Midbrain (tissue), 1 donor: ENCODE results near the gene BIRC7.
A peak's percentile ranks its signal among the peaks of the same experiment; 100 is the strongest.
"Not testable (repeated sequence)": the region's sequence is repeated elsewhere in the genome, so short reads cannot be mapped to it uniquely, and the experiment has no call there.

Source experiments
- DNase-seq: peaks from one replicate; lab custom pipeline; 2025; lab: John Stamatoyannopoulos, UW

Gene BIRC7

GRCh38 chr20:63208346-63208909, 27.3 kb upstream of the BIRC7 start:
- peak; percentile 7 for DNase-seq

- DNase-seq: no peak
These were observed 25.6 kb upstream of the BIRC7 start for GRCh38 chr20:63210011-63210605.

- no peak for DNase-seq
These were observed 23.3 kb upstream of the BIRC7 start for GRCh38 chr20:63212393-63212730.

- DNase-seq: no peak
These were observed 22.9 kb upstream of the BIRC7 start for GRCh38 chr20:63212792-63213191.

- no peak for DNase-seq
These were observed 21.2 kb upstream of the BIRC7 start for GRCh38 chr20:63214514-63214913.

- no peak for DNase-seq
These were observed 20.3 kb upstream of the BIRC7 start for GRCh38 chr20:63215101-63216040.

- peak; percentile 94 for DNase-seq
These were observed 19.5 kb upstream of the BIRC7 start, which contains the start of gene YTHDF1 for GRCh38 chr20:63216041-63216848. YTHDF1 (minus strand) TSS chr20:63216131; CDS start chr20:63215892, 239 bp downstream.

- no peak for DNase-seq
These were observed 18.7 kb upstream of the BIRC7 start for GRCh38 chr20:63216849-63217471.

GRCh38 chr20:63217706-63218105, 18.0 kb upstream of the BIRC7 start:
- DNase-seq: no peak

- no peak for DNase-seq
These were observed 16.8 kb upstream of the BIRC7 start for GRCh38 chr20:63218701-63219446.

GRCh38 chr20:63219447-63219821, 16.3 kb upstream of the BIRC7 start:
- DNase-seq: no peak

GRCh38 chr20:63219866-63220521, 15.7 kb upstream of the BIRC7 start:
- DNase-seq: no peak

- no peak for DNase-seq
These were observed 14.9 kb upstream of the BIRC7 start for GRCh38 chr20:63220696-63221399.

GRCh38 chr20:63221400-63222053, 14.2 kb upstream of the BIRC7 start:
- DNase-seq: not testable (repeated sequence)

GRCh38 chr20:63222541-63222940, 13.2 kb upstream of the BIRC7 start:
- DNase-seq: no peak

GRCh38 chr20:63223121-63223825, 12.4 kb upstream of the BIRC7 start:
- peak; percentile 9 for DNase-seq

GRCh38 chr20:63223826-63224207, 11.9 kb upstream of the BIRC7 start:
- no peak for DNase-seq

GRCh38 chr20:63224412-63225081, 11.2 kb upstream of the BIRC7 start:
- peak; percentile 32 for DNase-seq
